SK-N-MC (cell line): ENCODE results near the gene NALCN.

Source experiments
- EZH2 ChIP-seq: fragments of 200-600 bp; sonication (generic); IDR thresholded peaks from one replicate; pipeline ENCODE4 v1.6.1; 2017; ENCODE audit warnings: antibody characterized with exemption
- FOXP2 ChIP-seq: optimal IDR thresholded peaks from 2 replicates; pipeline ENCODE3; 2011; ENCODE audit warnings: mild to moderate bottlenecking, moderate library complexity; ENCODE audit not compliant: insufficient read depth; ENCODE audit errors: extremely low read length, control extremely low read depth
- POLR2AphosphoS5 ChIP-seq: IDR thresholded peaks from 2 replicates; pipeline ENCODE4 v1.6.1; 2012; ENCODE audit warnings: mild to moderate bottlenecking, low read depth, low read length, borderline replicate concordance

DNA sequence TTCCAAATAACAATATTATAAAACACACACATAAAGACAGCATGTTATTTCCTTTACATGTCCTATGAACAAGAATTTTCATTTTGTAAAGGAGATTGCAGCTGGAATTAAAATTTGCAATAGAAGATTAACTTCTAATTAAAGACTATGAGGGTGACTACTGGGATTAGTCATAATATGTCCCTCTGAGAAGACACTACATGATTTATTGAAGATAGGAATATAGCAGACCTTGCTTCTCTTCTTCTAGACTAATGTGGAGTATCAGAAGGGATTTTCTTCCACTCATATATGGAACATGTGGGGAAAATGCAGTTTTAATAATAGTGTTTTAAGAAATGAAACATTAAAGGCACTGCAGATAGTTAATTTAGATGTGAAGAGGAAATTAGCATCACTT, 177.8 kb downstream of the NALCN start:
- no peak for TF ChIP-seq POLR2AphosphoS5
- no peak for TF ChIP-seq EZH2
- TF ChIP-seq FOXP2, result no peak
